ENCODE results near the gene FAXC.
"Not testable (repeated sequence)": the region's sequence is repeated elsewhere in the genome, so short reads cannot be mapped to it uniquely, and the experiment has no call there.

The FAXC gene

GRCh38 chr6:99282479-99283062 is 66.9 kb downstream of the FAXC start:
- no peak for DNase-seq

DNA sequence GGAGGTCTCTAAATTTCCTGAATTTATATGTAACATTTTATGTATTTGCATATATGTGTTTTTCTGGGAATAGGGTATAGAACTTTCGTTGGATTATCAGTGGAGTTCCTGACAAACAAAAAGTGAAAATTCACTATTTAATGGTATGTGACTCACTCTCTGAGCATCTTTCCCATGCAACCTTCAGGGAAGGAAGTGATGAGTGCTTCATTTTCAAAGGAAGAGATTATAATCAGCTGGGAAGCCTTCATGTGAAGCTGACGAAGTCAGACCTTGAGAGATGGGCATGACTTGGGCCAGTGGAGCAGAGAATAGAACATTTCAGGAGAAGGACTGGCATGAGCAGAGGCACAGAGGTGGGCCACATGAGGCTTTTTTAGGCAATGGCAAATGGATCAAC is 72.7 kb downstream of the FAXC start:
- DNase-seq, result no peak

DNA sequence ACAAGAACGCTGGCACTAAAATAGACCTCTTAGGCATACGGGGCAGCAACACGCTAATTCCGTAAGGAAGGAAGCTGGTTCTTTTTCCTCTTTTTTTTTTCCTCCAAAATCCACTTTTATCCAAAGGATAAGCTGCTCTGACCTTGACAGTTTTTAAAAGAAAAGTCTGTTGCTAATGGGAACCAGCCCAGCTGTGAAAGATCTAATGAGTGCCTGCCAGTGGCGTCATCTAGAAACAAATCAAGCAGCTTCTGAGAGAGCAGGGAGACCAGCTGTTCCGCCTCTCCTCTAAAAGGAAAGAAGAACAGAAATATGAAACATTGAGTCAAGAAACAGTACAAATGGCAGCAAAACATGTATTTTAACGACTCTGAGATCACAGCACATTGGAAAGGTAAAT is 78.6 kb downstream of the FAXC start:
- DNase-seq, result no peak

DNA sequence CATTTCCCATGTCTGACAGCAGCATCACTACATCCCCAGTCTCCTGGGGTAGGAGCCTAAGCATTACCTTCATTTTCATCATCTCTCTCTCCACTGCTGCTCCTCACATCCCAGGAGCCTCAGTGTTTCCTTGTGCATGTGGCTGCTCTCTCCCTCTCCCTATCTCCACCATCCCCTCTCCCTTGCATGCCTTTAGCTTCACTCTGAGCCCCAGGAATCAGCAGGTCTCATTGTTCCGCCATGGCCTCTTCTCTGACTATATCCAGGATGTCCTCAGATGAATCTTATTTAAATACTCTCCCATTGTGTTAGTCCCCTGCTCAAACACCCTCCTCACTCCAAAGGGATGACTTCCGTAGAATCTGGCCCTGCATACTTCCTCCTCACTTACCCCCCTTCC is 79.4 kb downstream of the FAXC start:
- no peak for DNase-seq

- DNase-seq, result no peak
Observed at GRCh38 chr6:99269207-99269606, 80.3 kb downstream of the FAXC start.

DNA sequence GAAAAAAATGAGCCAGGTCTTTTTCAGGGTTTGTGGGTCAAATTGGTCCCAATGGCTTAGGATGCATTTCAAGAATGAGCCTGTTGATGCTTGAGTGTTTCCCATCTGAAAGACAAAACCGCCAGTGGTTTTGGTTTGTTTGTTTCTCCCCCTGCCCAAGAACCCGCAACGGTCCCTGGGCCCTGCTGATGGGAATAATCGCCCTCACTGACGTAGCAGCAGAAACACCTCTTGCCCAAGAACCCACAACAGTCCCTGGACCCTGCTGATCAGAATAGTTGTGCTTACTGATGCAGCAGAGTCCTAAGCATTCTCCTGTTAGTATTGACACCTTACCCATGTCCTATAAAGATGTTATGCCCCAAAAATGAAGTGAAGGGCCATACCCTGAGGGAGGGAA is 82.5 kb downstream of the FAXC start:
- DNase-seq, result not testable (repeated sequence)

- DNase-seq, result not testable (repeated sequence)
Observed at GRCh38 chr6:99265447-99265846, 84.0 kb downstream of the FAXC start.

DNA sequence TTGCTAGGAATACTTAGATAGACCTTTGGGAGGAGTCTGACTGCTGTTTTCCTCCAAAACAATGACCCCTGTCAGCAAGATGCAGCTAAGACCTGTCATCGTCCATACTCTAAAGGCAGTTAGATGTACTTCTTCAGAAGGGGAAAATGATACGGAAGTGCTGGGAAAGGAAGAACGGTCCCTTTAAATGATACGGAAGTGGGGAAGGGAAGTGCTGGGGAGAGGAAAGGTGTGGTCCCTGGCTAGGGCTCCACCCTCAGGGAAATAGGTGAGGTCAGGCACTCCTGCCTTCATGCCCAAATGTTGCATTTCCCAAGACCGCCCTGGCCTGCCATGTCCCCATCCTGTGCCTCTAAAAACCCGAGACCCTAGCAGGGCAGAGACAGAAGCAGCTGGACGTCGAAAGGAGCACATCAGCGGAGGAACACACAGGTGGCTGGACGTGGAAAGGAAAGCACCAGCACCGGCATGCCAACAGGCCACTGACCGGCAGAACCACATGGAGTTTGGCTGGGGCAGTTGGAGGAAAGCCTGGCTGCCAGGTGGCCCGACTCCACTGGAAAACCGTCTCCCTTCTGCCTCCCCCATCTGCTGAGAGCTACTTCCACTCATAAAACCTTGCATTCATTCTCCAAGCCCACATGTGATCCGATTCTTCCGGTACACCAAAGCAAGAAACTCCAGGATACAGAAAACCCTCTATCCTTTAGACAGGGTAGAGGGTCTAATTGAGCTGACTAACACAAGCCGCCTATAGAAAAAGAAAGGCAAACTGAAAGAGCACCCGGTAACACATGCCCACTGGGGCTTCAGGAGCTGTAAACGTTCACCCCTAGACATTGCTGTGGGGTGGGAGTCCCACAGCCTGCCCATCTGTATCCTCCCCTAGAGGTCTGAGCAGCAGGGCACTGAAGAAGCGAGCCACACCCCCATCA is 94.6 kb downstream of the FAXC start:
- DNase-seq, result no peak

- DNase-seq, result no peak
Observed at GRCh38 chr6:99253271-99253670, 96.2 kb downstream of the FAXC start.

- DNase-seq, result no peak
Observed at GRCh38 chr6:99252421-99252820, 97.1 kb downstream of the FAXC start.

DNA sequence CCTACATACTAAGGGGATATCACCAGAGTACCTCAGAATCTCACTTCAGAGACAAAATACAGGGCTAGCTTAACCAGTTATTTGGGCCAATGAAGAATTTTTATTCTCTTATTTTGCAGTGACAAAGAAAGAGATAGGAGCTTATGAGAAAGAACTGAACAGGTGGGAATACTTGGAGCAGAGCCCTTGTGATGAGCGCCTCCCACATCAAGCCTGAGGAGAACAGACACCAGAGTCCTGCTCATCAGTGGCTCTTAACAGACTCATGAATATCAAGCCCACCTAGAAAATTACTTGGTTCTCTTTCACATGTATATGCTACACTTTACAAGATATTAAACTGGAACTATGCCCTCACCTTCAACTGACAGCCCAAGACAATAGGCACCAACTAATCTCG is 99.0 kb downstream of the FAXC start:
- DNase-seq, result no peak

DNA sequence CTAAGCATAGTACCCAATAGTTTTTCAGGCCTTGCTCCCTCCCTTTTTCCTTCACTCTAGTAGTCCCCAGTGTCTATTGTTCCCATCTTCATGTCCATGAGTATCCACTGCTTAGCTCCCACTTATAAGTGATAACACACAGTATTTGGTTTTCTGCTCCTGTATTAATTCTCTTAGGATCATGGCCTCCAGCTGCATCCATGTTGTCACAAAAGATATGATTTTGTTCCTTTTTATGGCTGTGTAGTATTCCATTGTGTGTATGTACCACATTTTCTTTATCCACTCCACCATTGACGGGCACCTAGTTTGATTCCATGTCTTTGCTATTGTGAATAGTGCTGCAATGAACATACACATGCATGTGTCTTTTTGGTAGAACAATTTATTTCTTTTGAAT is 102.9 kb downstream of the FAXC start:
- no peak for DNase-seq

GRCh38 chr6:99241905-99242534 is 107.5 kb downstream of the FAXC start:
- DNase-seq, result no peak

DNA sequence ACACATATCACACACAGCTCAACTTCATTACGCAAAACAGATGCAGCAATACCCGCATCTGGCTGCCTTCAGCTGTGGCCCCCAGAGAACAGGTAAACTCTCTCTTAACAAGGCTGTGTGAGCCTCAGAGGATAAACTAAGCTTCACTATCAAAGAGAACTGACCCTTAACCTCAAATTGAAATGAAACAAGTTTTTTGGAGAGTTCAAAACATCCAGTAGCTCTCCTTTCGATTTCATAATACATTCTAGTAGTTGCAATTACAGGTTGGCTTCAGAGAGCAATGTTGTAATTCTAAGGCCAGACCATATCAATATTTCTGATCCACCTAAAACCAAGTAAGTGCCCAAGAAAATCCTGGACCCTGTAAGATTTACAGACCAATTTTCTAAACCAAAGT is 113.5 kb downstream of the FAXC start:
- DNase-seq, result no peak

GRCh38 chr6:99233219-99233618 is 116.3 kb downstream of the FAXC start:
- no peak for DNase-seq

DNA sequence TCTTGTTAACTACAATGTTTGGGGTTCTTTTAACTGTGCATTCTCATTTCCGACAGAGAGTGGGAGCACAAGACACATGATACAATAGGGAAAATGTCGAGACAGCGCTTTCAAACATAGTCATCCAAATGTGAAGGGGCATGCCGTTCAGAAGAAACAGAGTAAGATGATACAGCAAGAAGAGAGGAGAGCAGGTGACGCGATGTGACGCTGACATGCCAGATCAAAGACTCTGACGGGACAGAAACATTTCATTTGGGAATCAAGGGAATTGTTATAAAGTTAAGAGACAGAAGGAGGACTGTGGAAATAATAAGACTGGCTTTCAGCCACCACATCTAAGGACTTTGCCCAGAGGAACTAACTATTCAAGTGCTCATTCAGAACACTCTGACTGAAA is 117.4 kb downstream of the FAXC start:
- no peak for DNase-seq

DNA sequence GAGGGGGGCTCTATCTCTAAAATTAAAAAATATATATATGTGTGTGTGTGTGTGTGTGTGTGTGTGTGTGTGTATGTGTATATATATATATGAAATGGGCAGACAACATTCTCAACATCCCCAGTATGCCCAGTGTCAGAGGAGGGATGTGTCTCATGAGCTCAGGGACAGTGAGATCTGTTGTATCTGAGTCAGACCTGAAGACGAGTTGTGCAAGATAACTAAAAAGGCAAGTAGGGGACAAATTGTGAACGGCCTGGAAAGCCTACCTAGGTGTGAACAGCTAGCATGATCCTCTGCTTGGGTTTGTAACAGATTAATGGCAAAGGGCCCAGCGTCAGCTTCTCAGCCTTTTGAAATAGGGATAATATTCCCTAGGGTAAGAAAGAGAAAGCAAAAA is 124.3 kb downstream of the FAXC start:
- no peak for DNase-seq

Data from stimulated activated CD4-positive, alpha-beta T cell treated with anti-CD3 and anti-CD28 coated beads, Interleukin-1b, Interleukin-23, amount 100 ng/mL, for 48 hours (primary cell).